ENCODE results near the gene NACC2.

- TF ChIP-seq CTCF (IDR thresholded peaks at IDR 0.05), result no peak
- no peak for TF ChIP-seq SIN3A (IDR thresholded peaks at IDR 0.05; ENCODE audit: borderline replicate concordance, low read depth, low read length)
- no peak for TF ChIP-seq NFIC (IDR thresholded peaks at IDR 0.05; ENCODE audit: borderline replicate concordance)
- no peak for TF ChIP-seq YY1 (IDR thresholded peaks at IDR 0.05; ENCODE audit: low read depth)
- TF ChIP-seq CHD2 (IDR thresholded peaks at IDR 0.05; ENCODE audit: low read length, partially characterized antibody), result no peak
- no peak for TF ChIP-seq FOXJ3 (CRISPR knock-in tag; IDR thresholded peaks at IDR 0.05)
Measured at GRCh38 chr9:135957431-135957830, 137.7 kb downstream of the NACC2 start.
